GM12878 (cell line): ENCODE results near the gene DIP2A. TPM values are rescaled to one million over a fixed set of nuclear protein-coding genes. Genes with fewer than 3 reads are reported as not detected.
A peak's percentile ranks its signal among the peaks of the same experiment; 100 is the strongest.

ENCODE experiments used
- ATAC-seq: fragments of 200-7000 bp; cut with Tn5 transposase; 3 replicates; pipeline ENCODE4 v1.9.1; 2020; ENCODE audit warnings: mild to moderate bottlenecking, moderate library complexity
- Bru-seq: library from RNA; stranded (reverse); fragments of 400-500 nt; gene quantifications from one replicate; lab custom pipeline; 2021; lab: Mats Ljungman, UMichigan
- BruChase-seq, 2 experiments: library from RNA; stranded (reverse); fragments of 400-500 nt; gene quantifications; one replicate each; lab custom pipeline; 2021; lab: Mats Ljungman, UMichigan
- BruUV-seq: library from RNA; stranded (reverse); fragments of 400-500 nt; replicated peaks from 2 replicates; lab custom pipeline; 2021; lab: Mats Ljungman, UMichigan
- CTCF ChIA-PET: fragments of 300-600 bp; sonication (Branson Sonifier 250); formaldehyde crosslinking; extraction: SDS; loops from one replicate; lab custom pipeline; 2021; ENCODE audit warnings: inconsistent platforms; lab: Yijun Ruan, JAX
- POLR2A ChIA-PET: fragments of 350-600 bp; formaldehyde crosslinking; extraction: SDS; loops from one replicate; lab custom pipeline; 2021; ENCODE audit warnings: inconsistent platforms; lab: Charles Lee
- RAD21 ChIA-PET: fragments of 300-600 bp; sonication (Branson Sonifier 250); formaldehyde crosslinking; loops from one replicate; lab custom pipeline; 2023; ENCODE audit warnings: antibody characterized with exemption; ENCODE audit not compliant: unreplicated experiment; lab: Charles Lee
- SMC1A ChIA-PET: fragments of 300-600 bp; sonication (Branson Sonifier 250); formaldehyde crosslinking; loops from one replicate; lab custom pipeline; 2023; ENCODE audit not compliant: unreplicated experiment, uncharacterized antibody; lab: Charles Lee
- DNase-seq: peaks from one replicate; pipeline ENCODE4 v3.0.0-alpha.2; 2011; ENCODE audit warnings: low read depth, low spot score
- FAIRE-seq: peaks from 3 replicates; lab custom pipeline; 2011; peaks lifted over from hg19 to GRCh38; lab: Jason Lieb, UNC
- H2AFZ ChIP-seq: 2 replicates; pipeline ENCODE4 v1.6.0; 2011; ENCODE audit warnings: low read depth, low read length, control low read depth; ENCODE audit not compliant: control insufficient read depth
- H3K27ac ChIP-seq: 2 replicates; pipeline ENCODE4 v1.5.1; 2011; ENCODE audit warnings: control low read depth; ENCODE audit not compliant: control insufficient read depth, insufficient read depth
- H3K27me3 ChIP-seq, 2 experiments: replicated peaks in 1 of 2; 2 replicates each; pipeline versions ENCODE4 v1.6.0 to v1.6.1; 2011; ENCODE audit warnings: low read length in 1 of 2; ENCODE audit not compliant: control insufficient read depth in 2 of 2, insufficient read depth in 2 of 2
- H3K36me3 ChIP-seq, 2 experiments: 2 replicates each; pipeline ENCODE4 v1.5.1; 2011; ENCODE audit warnings: low read length in 1 of 2; ENCODE audit not compliant: control insufficient read depth in 2 of 2, insufficient read depth in 2 of 2
- H3K4me1 ChIP-seq: 2 replicates; pipeline ENCODE4 v1.6.1; 2011; ENCODE audit warnings: mild to moderate bottlenecking, low read length, moderate library complexity, mixed read lengths; ENCODE audit not compliant: control insufficient read depth, insufficient read depth
- H3K4me2 ChIP-seq: 2 replicates; pipeline ENCODE4 v1.6.0; 2011; ENCODE audit warnings: control low read depth; ENCODE audit not compliant: control insufficient read depth, insufficient read depth
- H3K4me3 ChIP-seq: fragments of 200-600 bp; sonication (generic); 2 replicates; pipeline ENCODE4 v1.5.1; 2016
- H3K79me2 ChIP-seq: 2 replicates; pipeline ENCODE4 v1.6.0; 2011; ENCODE audit warnings: low read length; ENCODE audit not compliant: control insufficient read depth, insufficient read depth
- H3K9ac ChIP-seq: 2 replicates; pipeline ENCODE4 v1.8.0; 2011; ENCODE audit warnings: low read length, control low read depth, mixed read lengths; ENCODE audit not compliant: control insufficient read depth, insufficient read depth
- H3K9me3 ChIP-seq: replicated peaks from 3 replicates; pipeline ENCODE4 v1.5.1; 2011; ENCODE audit warnings: mild to moderate bottlenecking, low read length; ENCODE audit not compliant: control insufficient read depth, insufficient read depth
- H4K20me1 ChIP-seq: 2 replicates; pipeline ENCODE4 v1.6.0; 2011; ENCODE audit not compliant: control insufficient read depth, insufficient read depth
- CREB1 ChIP-seq: IDR thresholded peaks from 2 replicates; pipeline ENCODE4 v1.6.1; 2012; ENCODE audit warnings: low read depth, mild to moderate bottlenecking, inconsistent platforms
- GABPA ChIP-seq: IDR thresholded peaks from 2 replicates; pipeline ENCODE4 v1.6.1; 2014; ENCODE audit warnings: antibody characterized with exemption, low read depth, mild to moderate bottlenecking, inconsistent platforms
- IKZF1 ChIP-seq: fragments of 450-650 bp; conservative IDR thresholded peaks from 2 replicates; pipeline ENCODE4 v1.6.1; 2017; ENCODE audit warnings: antibody characterized with exemption, mild to moderate bottlenecking
- MTA2 ChIP-seq: fragments of 450-650 bp; IDR thresholded peaks from 2 replicates; pipeline ENCODE4 v1.6.1; 2016; ENCODE audit warnings: low read depth, mild to moderate bottlenecking, moderate library complexity
- NBN ChIP-seq: fragments of 450-650 bp; IDR thresholded peaks from 2 replicates; pipeline ENCODE4 v1.6.1; 2016
- PBX3 ChIP-seq: IDR thresholded peaks from 2 replicates; pipeline ENCODE4 v1.6.1; 2011; ENCODE audit warnings: mild to moderate bottlenecking, low read depth, low read length, moderate library complexity; ENCODE audit not compliant: insufficient replicate concordance
- SIX5 ChIP-seq: IDR thresholded peaks from 2 replicates; pipeline ENCODE4 v1.6.1; 2011; ENCODE audit warnings: mild to moderate bottlenecking, low read depth, low read length, moderate library complexity; ENCODE audit not compliant: severe bottlenecking
- TARDBP ChIP-seq: IDR thresholded peaks from 2 replicates; pipeline ENCODE4 v1.6.1; 2016; ENCODE audit warnings: borderline replicate concordance
- ZNF217 ChIP-seq: fragments of 450-650 bp; IDR thresholded peaks from 2 replicates; pipeline ENCODE4 v1.6.1; 2017; ENCODE audit warnings: antibody characterized with exemption, mild to moderate bottlenecking
- ZZZ3 ChIP-seq: IDR thresholded peaks from 2 replicates; pipeline ENCODE4 v1.6.1; 2011; ENCODE audit warnings: low read depth; ENCODE audit not compliant: control insufficient read depth, insufficient read length
- WGBS: methylation state at CpG from one replicate; pipeline ENCODE4 v1.1.6; 2016; ENCODE audit warnings: low lambda C conversion rate; ENCODE audit not compliant: insufficient replicate concordance, insufficient coverage; ENCODE audit errors: missing lambda C conversion rate; 5-methylcytosine and 5-hydroxymethylcytosine counted together
- in situ Hi-C: fragments of 300-500 bp; cut with MboI; formaldehyde crosslinking; loops from 9 replicates; pipeline ENCODE4 v1.14.3; 2018; ENCODE audit warnings: mixed read lengths
- intact Hi-C: fragments of 100-400 bp; cut with micrococcal nuclease; formaldehyde crosslinking; loops from one replicate; pipeline ENCODE4 v1.14.2; 2022; ENCODE audit not compliant: unreplicated experiment
- long read RNA-seq, 2 experiments: library from polyadenylated mRNA; unstranded; transcript quantifications; one replicate each; pipeline ENCODE4 v2.0.0, GENCODE V29; 2019 to 2020
- polyA minus RNA-seq, 3 experiments: library from RNA; depleted of rRNA, polyadenylated mRNA; stranded (reverse); fragments of >200 nt; gene quantifications; 2 replicates each; pipeline ENCODE4 v1.2.3, GENCODE V29; 2011
- polyA plus RNA-seq, 11 experiments: library from polyadenylated mRNA; depleted of rRNA in 4 of 11; unstranded in 6 of 11; stranded (reverse) in 5 of 11; fragments of >200 nt; fragmentation: Nextera tagmentation in 4 of 11; fragmentation: Illumina TruSeq in 1 of 11; extraction: Ambion mirVana in 4 of 11; extraction: Trizol in 1 of 11; gene quantifications; 1 replicate in 1 of 11; 2 replicates in 10 of 11; pipeline versions ENCODE4 v1.2.1 to v1.2.3, GENCODE V29; 2011 to 2016; ENCODE audit warnings: inconsistent platforms in 2 of 11, missing spikeins in 2 of 11, low read depth in 1 of 11
- total RNA-seq, 4 experiments: library from RNA; depleted of rRNA in 3 of 4; stranded (reverse); fragments of >200 nt in 3 of 4; fragmentation: Illumina TruSeq in 1 of 4; extraction: Trizol in 1 of 4; gene quantifications; 2 replicates each; pipeline versions ENCODE4 v1.2.1 to v1.2.3, GENCODE V29; 2013 to 2021
- TF ChIP-seq, protein P1 (sequence below): fragments of 450-650 bp; conservative IDR thresholded peaks from 2 replicates; pipeline ENCODE4 v1.6.1; 2017; ENCODE audit warnings: mild to moderate bottlenecking, moderate library complexity

The DIP2A gene, protein sequence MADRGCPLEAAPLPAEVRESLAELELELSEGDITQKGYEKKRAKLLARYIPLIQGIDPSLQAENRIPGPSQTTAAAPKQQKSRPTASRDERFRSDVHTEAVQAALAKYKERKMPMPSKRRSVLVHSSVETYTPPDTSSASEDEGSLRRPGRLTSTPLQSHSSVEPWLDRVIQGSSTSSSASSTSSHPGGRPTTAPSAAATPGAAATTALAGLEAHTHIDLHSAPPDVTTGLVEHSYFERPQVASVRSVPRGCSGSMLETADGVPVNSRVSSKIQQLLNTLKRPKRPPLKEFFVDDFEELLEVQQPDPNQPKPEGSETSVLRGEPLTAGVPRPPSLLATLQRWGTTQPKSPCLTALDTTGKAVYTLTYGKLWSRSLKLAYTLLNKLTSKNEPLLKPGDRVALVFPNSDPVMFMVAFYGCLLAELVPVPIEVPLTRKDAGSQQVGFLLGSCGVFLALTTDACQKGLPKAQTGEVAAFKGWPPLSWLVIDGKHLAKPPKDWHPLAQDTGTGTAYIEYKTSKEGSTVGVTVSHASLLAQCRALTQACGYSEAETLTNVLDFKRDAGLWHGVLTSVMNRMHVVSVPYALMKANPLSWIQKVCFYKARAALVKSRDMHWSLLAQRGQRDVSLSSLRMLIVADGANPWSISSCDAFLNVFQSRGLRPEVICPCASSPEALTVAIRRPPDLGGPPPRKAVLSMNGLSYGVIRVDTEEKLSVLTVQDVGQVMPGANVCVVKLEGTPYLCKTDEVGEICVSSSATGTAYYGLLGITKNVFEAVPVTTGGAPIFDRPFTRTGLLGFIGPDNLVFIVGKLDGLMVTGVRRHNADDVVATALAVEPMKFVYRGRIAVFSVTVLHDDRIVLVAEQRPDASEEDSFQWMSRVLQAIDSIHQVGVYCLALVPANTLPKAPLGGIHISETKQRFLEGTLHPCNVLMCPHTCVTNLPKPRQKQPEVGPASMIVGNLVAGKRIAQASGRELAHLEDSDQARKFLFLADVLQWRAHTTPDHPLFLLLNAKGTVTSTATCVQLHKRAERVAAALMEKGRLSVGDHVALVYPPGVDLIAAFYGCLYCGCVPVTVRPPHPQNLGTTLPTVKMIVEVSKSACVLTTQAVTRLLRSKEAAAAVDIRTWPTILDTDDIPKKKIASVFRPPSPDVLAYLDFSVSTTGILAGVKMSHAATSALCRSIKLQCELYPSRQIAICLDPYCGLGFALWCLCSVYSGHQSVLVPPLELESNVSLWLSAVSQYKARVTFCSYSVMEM (N-terminal part only)
- total RNA-seq (2013; cell fraction: nucleolus; rRNA removed), result 193 and 219 TPM in 2 replicates
- 10.5 and 11.2 TPM in 2 replicates for total RNA-seq (2014; rRNA removed)
- 9.5 and 10.1 TPM in 2 replicates for total RNA-seq (2014; rRNA removed; fragmentation: Illumina TruSeq; extraction: Trizol)
- 16.8 and 21.1 TPM in 2 replicates for total RNA-seq (2021)
- 9.7 TPM for polyA plus RNA-seq (2011; ENCODE audit: low read depth)
- polyA plus RNA-seq (2011; rRNA removed), result 23.3 and 25.5 TPM in 2 replicates
- polyA plus RNA-seq (2011; cell fraction: cytosol; rRNA removed), result 15.5 and 21.6 TPM in 2 replicates
- polyA plus RNA-seq (2011; cell fraction: nucleus; rRNA removed), result 108 and 127 TPM in 2 replicates
- 12.8 and 17.1 TPM in 2 replicates for polyA plus RNA-seq (2012)
- 10.7 and 13.2 TPM in 2 replicates for polyA plus RNA-seq (2014; fragmentation: Illumina TruSeq; extraction: Trizol)
- 1 to 10 TPM; 1.7 to 3.4 TPM for polyA plus RNA-seq (2014; fragmentation: Nextera tagmentation; extraction: Ambion mirVana)
- 17.0 and 20.4 TPM in 2 replicates for polyA plus RNA-seq (2014; rRNA removed)
- 10 to 100 TPM; 11.2 to 14.2 TPM for polyA plus RNA-seq (2016; fragmentation: Nextera tagmentation; extraction: Ambion mirVana)
- polyA minus RNA-seq (2011; rRNA and poly(A)+ RNA removed), result 34.2 and 43.2 TPM in 2 replicates
- polyA minus RNA-seq (2011; cell fraction: cytosol; rRNA and poly(A)+ RNA removed), result 9.0 and 11.2 TPM in 2 replicates
- 48.4 and 77.5 TPM in 2 replicates for polyA minus RNA-seq (2011; cell fraction: nucleus; rRNA and poly(A)+ RNA removed)
- percentile 65 among the genes with signal in this experiment for Bru-seq, nascent RNA
- percentile 80 among the genes with signal in this experiment for BruChase-seq, experiment 1, labeled RNA remaining after a 6-hour chase
- BruChase-seq, experiment 2, labeled RNA remaining after a 2-hour chase, result percentile 76 among the genes with signal in this experiment
- long read RNA-seq, experiment 1, partial matches to known transcripts, result 3 of 8 reads
- long read RNA-seq, experiment 1, other reads (novel, unspliced or antisense), result 3 of 8 reads
- long read RNA-seq, experiment 2, partial matches to known transcripts, result 6 of 18 reads
- long read RNA-seq, experiment 2, other reads (novel, unspliced or antisense), result 10 of 18 reads

DNA sequence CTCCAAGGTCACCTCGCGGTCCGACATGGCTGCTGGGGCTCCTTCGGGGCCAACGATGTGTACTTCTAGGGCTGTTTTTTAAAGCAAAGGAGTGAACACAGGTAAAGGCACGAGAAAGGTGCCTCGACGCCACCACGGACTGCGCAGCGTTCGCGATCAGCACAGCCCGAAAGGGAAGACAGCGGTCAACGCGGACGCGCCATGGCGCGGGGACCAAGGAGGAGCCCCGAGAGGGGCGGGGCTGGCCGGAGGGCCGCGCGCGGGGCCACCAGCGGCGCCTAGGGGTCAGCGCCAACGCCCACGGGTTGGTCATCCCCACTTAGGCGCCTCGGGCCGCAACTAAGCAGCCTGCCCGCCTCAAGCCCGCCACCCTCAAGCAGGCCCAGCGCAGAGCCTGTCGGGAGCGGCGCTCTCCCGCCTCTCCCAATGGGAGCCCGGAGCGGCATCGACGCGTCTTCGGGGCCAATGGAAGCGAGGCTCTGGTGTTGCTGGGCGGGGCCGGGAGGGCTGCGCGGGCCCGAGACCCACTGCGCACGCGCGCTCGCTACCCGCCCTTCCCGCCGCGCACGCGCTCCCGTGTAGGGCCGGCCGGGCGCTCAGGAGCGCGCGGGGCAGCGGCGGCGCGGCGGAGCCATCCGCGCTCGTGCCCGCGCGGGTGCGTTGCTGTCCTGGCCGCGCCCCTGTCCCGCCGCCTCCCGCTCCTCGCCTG is at the start of gene DIP2A:
Gene DIP2A (plus strand): TSS at position 577 of the 709 bp plus-strand sequence. CDS start 241 bp downstream, outside the sequence.
- ChIA-PET POLR2A (interaction anchor here (0.6 to 2.1 kb wide), 6 partner anchors 45 to 178 kb away, joined by 3 to 7 read pairs (median 4); a partner anchor contains a TSS), CTCF (interaction anchor here (0.9 to 1.0 kb wide), 3 partner anchors 46 to 203 kb away, joined by 3 to 6 read pairs (median 3); partner anchors contain the start of gene PRMT2), SMC1A (interaction anchor here (0.9 to 2.0 kb wide), 8 partner anchors 7 to 181 kb away, joined by 3 to 7 read pairs (median 4); a partner anchor contains a TSS), RAD21 (interaction anchor here (0.6 to 1.5 kb wide), 7 partner anchors 46 to 315 kb away, joined by 3 to 5 read pairs (median 3); partner anchors contain the start of gene YBEY)
- Histone ChIP-seq H3K4me3 (peak within 1 kb of the TSS; percentile 87), H3K4me1 (no peaks in the 10 kb centered on the region), H3K9me3 (no peaks in the 10 kb centered on the region), H3K27ac (peak within 1 kb of the TSS; percentile 95), H4K20me1 (no peaks in the 10 kb centered on the region), H3K4me2 (peak within 1 kb of the TSS; percentile 93), H3K36me3 (peaks cover 0 to 12% of the 10 kb centered on the region in 2 experiments; a peak in 2 of 4 replicates), H2AFZ (peak within 1 kb of the TSS; percentile 86), H3K27me3 (no peaks in the 10 kb centered on the region), H3K9ac (peak within 1 kb of the TSS; percentile 99), H3K79me2 (peaks cover 49% of the 10 kb centered on the region)
- intact Hi-C loops, result loop anchor here (2.0 to 5.0 kb wide), 2 partner anchors 46 to 136 kb away; partner anchors contain the start of genes C21orf58 and PCNT
- FAIRE-seq, result no peak
- peak; percentile 85 for DNase-seq
- no TSS peak for BruUV-seq
- under 1% methylated on average over 91 of the region's 91 CpGs for WGBS
- ATAC-seq, result peak; percentile 97
- in situ Hi-C loops, result no loop called here
- TF ChIP-seq CREB1, result peak; percentile 80
- no peak for TF ChIP-seq TARDBP
- no peak for TF ChIP-seq GABPA
- no peak for TF ChIP-seq SIX5
- TF ChIP-seq, protein P1, sequence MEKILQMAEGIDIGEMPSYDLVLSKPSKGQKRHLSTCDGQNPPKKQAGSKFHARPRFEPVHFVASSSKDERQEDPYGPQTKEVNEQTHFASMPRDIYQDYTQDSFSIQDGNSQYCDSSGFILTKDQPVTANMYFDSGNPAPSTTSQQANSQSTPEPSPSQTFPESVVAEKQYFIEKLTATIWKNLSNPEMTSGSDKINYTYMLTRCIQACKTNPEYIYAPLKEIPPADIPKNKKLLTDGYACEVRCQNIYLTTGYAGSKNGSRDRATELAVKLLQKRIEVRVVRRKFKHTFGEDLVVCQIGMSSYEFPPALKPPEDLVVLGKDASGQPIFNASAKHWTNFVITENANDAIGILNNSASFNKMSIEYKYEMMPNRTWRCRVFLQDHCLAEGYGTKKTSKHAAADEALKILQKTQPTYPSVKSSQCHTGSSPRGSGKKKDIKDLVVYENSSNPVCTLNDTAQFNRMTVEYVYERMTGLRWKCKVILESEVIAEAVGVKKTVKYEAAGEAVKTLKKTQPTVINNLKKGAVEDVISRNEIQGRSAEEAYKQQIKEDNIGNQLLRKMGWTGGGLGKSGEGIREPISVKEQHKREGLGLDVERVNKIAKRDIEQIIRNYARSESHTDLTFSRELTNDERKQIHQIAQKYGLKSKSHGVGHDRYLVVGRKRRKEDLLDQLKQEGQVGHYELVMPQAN, result peak; percentile 99
- TF ChIP-seq NBN, result no peak
- no peak for TF ChIP-seq ZNF217
- peak; percentile 98 for TF ChIP-seq IKZF1
- no peak for TF ChIP-seq MTA2
- TF ChIP-seq PBX3, result no peak
- no peak for TF ChIP-seq ZZZ3
